ENCODE results near the gene OSBPL8.
A peak's percentile ranks its signal among the peaks of the same experiment; 100 is the strongest.
"Not testable (repeated sequence)": the region's sequence is repeated elsewhere in the genome, so short reads cannot be mapped to it uniquely, and the experiment has no call there.

The OSBPL8 gene

GRCh38 chr12:76348079-76348901 is 211.3 kb downstream of the OSBPL8 start, which contains the start of gene BBS10:
Gene BBS10, minus strand, starts transcription at chr12:76348415. Its CDS starts 57 bp downstream, at chr12:76348358.
- intact Hi-C loops (cut with micrococcal nuclease): loop anchor here (1.0 to 10.0 kb wide), 6 partner anchors 176 to 836 kb away; partner anchors contain the start of genes KRR1, NAP1L1 and OSBPL8
- peaks cover 10% of the 10 kb centered on the region for H3K36me3 Mint-ChIP-seq (ENCODE audit: low read depth)

GRCh38 chr12:76346798-76347420 is 212.7 kb downstream of the OSBPL8 start:
- Mint-ChIP-seq H3K9me3 (no peaks in the 10 kb centered on the region), H3K36me3 (ENCODE audit: low read depth) (peaks cover 10% of the 10 kb centered on the region), H3K27ac (peak overlapping the region; percentile 96), H3K27me3 (no peaks in the 10 kb centered on the region), H3K4me3 (peak overlapping the region; percentile 86), H3K4me1 (ENCODE audit: low read depth) (peaks cover 20% of the 10 kb centered on the region)
- intact Hi-C loops (cut with micrococcal nuclease): loop anchor here (5.0 to 10.0 kb wide), 3 partner anchors 175 to 835 kb away; partner anchors contain the start of gene KRR1

More at GRCh38 chr12:76348079-76348901, 211.3 kb downstream of the OSBPL8 start, which contains the start of gene BBS10:
- no peaks in the 10 kb centered on the region for H3K27me3 Mint-ChIP-seq
- no peaks in the 10 kb centered on the region for H3K9me3 Mint-ChIP-seq
- H3K27ac Mint-ChIP-seq: peak within 1 kb of the TSS; percentile 96
- H3K4me1 Mint-ChIP-seq (ENCODE audit: low read depth): peaks cover 20% of the 10 kb centered on the region
- H3K4me3 Mint-ChIP-seq: peak within 1 kb of the TSS; percentile 86

GRCh38 chr12:76346236-76346635 is 213.3 kb downstream of the OSBPL8 start:
- Mint-ChIP-seq H3K36me3 (ENCODE audit: low read depth) (peaks cover 10% of the 10 kb centered on the region), H3K4me1 (ENCODE audit: low read depth) (peaks cover 27% of the 10 kb centered on the region), H3K4me3 (no peak overlapping the region), H3K9me3 (no peaks in the 10 kb centered on the region), H3K27me3 (no peaks in the 10 kb centered on the region), H3K27ac (no peak overlapping the region)
- intact Hi-C loops (cut with micrococcal nuclease): loop anchor here (5.0 to 10.0 kb wide), 3 partner anchors 174 to 834 kb away; partner anchors contain the start of gene KRR1

- no peak overlapping the region for H3K27ac Mint-ChIP-seq
- peaks cover 10% of the 10 kb centered on the region for H3K36me3 Mint-ChIP-seq (ENCODE audit: low read depth)
- H3K27me3 Mint-ChIP-seq: no peaks in the 10 kb centered on the region
- intact Hi-C loops (cut with micrococcal nuclease): loop anchor here (5.0 to 10.0 kb wide), 3 partner anchors 173 to 833 kb away; partner anchors contain the start of gene KRR1
- no peak overlapping the region for H3K4me3 Mint-ChIP-seq
- H3K9me3 Mint-ChIP-seq: peaks cover 2% of the 10 kb centered on the region
- peaks cover 34% of the 10 kb centered on the region for H3K4me1 Mint-ChIP-seq (ENCODE audit: low read depth)
Observed at GRCh38 chr12:76345569-76345968, 214.0 kb downstream of the OSBPL8 start.

GRCh38 chr12:76341436-76342030 is 218.0 kb downstream of the OSBPL8 start:
- intact Hi-C loops (cut with micrococcal nuclease): loop anchor here (10.0 kb wide), 1 partner anchor 187 kb away; no protein-coding TSS in a partner anchor
- Mint-ChIP-seq H3K4me1 (ENCODE audit: low read depth) (peaks cover 19% of the 10 kb centered on the region), H3K27ac (peak overlapping the region; percentile 34), H3K36me3 (ENCODE audit: low read depth) (no peaks in the 10 kb centered on the region), H3K9me3 (peaks cover 7% of the 10 kb centered on the region), H3K27me3 (no peaks in the 10 kb centered on the region), H3K4me3 (no peak overlapping the region)

- Mint-ChIP-seq H3K27me3 (no peaks in the 10 kb centered on the region), H3K36me3 (ENCODE audit: low read depth) (no peaks in the 10 kb centered on the region), H3K27ac (peak overlapping the region; percentile 34), H3K4me3 (no peak overlapping the region), H3K4me1 (ENCODE audit: low read depth) (peaks cover 18% of the 10 kb centered on the region), H3K9me3 (peaks cover 7% of the 10 kb centered on the region)
- intact Hi-C loops (cut with micrococcal nuclease): loop anchor here (10.0 kb wide), 1 partner anchor 186 kb away; no protein-coding TSS in a partner anchor
Observed at GRCh38 chr12:76340680-76341435, 218.7 kb downstream of the OSBPL8 start.

GRCh38 chr12:76337583-76337982 is 222.0 kb downstream of the OSBPL8 start:
- H3K27ac Mint-ChIP-seq: no peak overlapping the region
- intact Hi-C loops (cut with micrococcal nuclease): no loop called here
- no peak overlapping the region for H3K4me3 Mint-ChIP-seq
- peaks cover 15% of the 10 kb centered on the region for H3K9me3 Mint-ChIP-seq
- peaks cover 6% of the 10 kb centered on the region for H3K27me3 Mint-ChIP-seq
- no peaks in the 10 kb centered on the region for H3K36me3 Mint-ChIP-seq (ENCODE audit: low read depth)
- H3K4me1 Mint-ChIP-seq (ENCODE audit: low read depth): peaks cover 18% of the 10 kb centered on the region

- Mint-ChIP-seq H3K27ac (no peak overlapping the region), H3K4me1 (ENCODE audit: low read depth) (peaks cover 9% of the 10 kb centered on the region)
Observed at GRCh38 chr12:76332606-76333005, 227.0 kb downstream of the OSBPL8 start.

GRCh38 chr12:76329606-76330005 is 230.0 kb downstream of the OSBPL8 start:
- Mint-ChIP-seq H3K27ac (no peak overlapping the region), H3K9me3 (peaks cover 8% of the 10 kb centered on the region), H3K27me3 (peaks cover 8% of the 10 kb centered on the region), H3K36me3 (ENCODE audit: low read depth) (no peaks in the 10 kb centered on the region), H3K4me1 (ENCODE audit: low read depth) (peaks cover 9% of the 10 kb centered on the region), H3K4me3 (no peak overlapping the region)
- intact Hi-C loops (cut with micrococcal nuclease): no loop called here

More at GRCh38 chr12:76332606-76333005, 227.0 kb downstream of the OSBPL8 start:
- Mint-ChIP-seq H3K36me3 (ENCODE audit: low read depth) (no peaks in the 10 kb centered on the region), H3K27me3 (peaks cover 8% of the 10 kb centered on the region), H3K9me3 (peaks cover 8% of the 10 kb centered on the region), H3K4me3 (no peak overlapping the region)
- intact Hi-C loops (cut with micrococcal nuclease): no loop called here

GRCh38 chr12:76329159-76329558 is 230.4 kb downstream of the OSBPL8 start:
- Mint-ChIP-seq H3K4me3 (no peak overlapping the region), H3K9me3 (peaks cover 8% of the 10 kb centered on the region), H3K27me3 (peaks cover 8% of the 10 kb centered on the region), H3K4me1 (ENCODE audit: low read depth) (peaks cover 9% of the 10 kb centered on the region), H3K36me3 (ENCODE audit: low read depth) (no peaks in the 10 kb centered on the region), H3K27ac (no peak overlapping the region)
- intact Hi-C loops (cut with micrococcal nuclease): no loop called here

- H3K27ac Mint-ChIP-seq; H3K27me3 Mint-ChIP-seq; H3K9me3 Mint-ChIP-seq; H3K4me1 Mint-ChIP-seq (ENCODE audit: low read depth); H3K36me3 Mint-ChIP-seq (ENCODE audit: low read depth); H3K4me3 Mint-ChIP-seq; intact Hi-C loops (cut with micrococcal nuclease): not testable (repeated sequence)
Observed at GRCh38 chr12:76319595-76320319, 239.8 kb downstream of the OSBPL8 start.

- H3K9me3 Mint-ChIP-seq: no peaks in the 10 kb centered on the region
- H3K4me1 Mint-ChIP-seq (ENCODE audit: low read depth): no peaks in the 10 kb centered on the region
- H3K27ac Mint-ChIP-seq: no peak overlapping the region
- H3K36me3 Mint-ChIP-seq (ENCODE audit: low read depth): no peaks in the 10 kb centered on the region
- intact Hi-C loops (cut with micrococcal nuclease): no loop called here
- H3K4me3 Mint-ChIP-seq: no peak overlapping the region
- H3K27me3 Mint-ChIP-seq: peaks cover 4% of the 10 kb centered on the region
Observed at GRCh38 chr12:76318773-76319594, 240.6 kb downstream of the OSBPL8 start.
